ENCODE measurements around the gene MTRR. TPM values are rescaled to one million over a fixed set of nuclear protein-coding genes. Genes with fewer than 3 reads are reported as not detected.

The MTRR gene
- total RNA-seq, 2 donors from 2014 or later: 40.6 to 47.0 TPM

DNA sequence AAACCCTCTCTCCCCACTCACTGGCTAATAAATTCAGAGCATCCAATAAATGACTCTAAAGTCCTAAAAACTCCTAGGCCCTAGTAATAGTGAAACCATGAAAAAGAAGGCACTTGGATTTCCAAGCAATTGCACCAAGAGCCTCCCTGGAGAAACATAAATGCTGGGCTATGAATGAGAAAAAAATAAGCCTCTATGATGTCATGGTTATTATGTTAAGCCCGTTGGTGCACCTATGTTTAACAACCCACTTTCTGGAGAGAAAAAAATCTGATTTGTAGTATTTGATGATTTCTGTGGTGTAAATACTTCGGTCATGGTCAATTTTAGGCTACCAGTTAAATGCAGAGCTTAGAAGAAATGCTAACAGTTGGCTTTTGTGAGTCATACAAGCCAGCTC, 26.4 kb upstream of the MTRR start:
- no peaks in the 10 kb centered on the region for H3K9me3 ChIP-seq (ENCODE audit: control insufficient read depth, low read length)
- WGBS, 2 experiments (ENCODE audit: insufficient coverage in 1 of 2, insufficient read length in 1 of 2): 66 to 89% methylated on average over 2 of the region's 2 CpGs
- no peaks in the 10 kb centered on the region for H3K36me3 ChIP-seq (ENCODE audit: control insufficient read depth, insufficient read depth, low read length)
- no peak overlapping the region for H3K27ac ChIP-seq (ENCODE audit: low read depth, low read length)
- TF ChIP-seq, protein P1, sequence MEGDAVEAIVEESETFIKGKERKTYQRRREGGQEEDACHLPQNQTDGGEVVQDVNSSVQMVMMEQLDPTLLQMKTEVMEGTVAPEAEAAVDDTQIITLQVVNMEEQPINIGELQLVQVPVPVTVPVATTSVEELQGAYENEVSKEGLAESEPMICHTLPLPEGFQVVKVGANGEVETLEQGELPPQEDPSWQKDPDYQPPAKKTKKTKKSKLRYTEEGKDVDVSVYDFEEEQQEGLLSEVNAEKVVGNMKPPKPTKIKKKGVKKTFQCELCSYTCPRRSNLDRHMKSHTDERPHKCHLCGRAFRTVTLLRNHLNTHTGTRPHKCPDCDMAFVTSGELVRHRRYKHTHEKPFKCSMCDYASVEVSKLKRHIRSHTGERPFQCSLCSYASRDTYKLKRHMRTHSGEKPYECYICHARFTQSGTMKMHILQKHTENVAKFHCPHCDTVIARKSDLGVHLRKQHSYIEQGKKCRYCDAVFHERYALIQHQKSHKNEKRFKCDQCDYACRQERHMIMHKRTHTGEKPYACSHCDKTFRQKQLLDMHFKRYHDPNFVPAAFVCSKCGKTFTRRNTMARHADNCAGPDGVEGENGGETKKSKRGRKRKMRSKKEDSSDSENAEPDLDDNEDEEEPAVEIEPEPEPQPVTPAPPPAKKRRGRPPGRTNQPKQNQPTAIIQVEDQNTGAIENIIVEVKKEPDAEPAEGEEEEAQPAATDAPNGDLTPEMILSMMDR (conservative IDR thresholded peaks at IDR 0.05): no peak
- no peak overlapping the region for H3K4me3 ChIP-seq (ENCODE audit: low read length)
- no peak overlapping the region for H3K27ac Mint-ChIP-seq
- no peak for DNase-seq
- peaks cover 2% of the 10 kb centered on the region for H3K4me1 Mint-ChIP-seq
- H3K4me1 ChIP-seq (ENCODE audit: control insufficient read depth, insufficient read depth, low read length): no peaks in the 10 kb centered on the region
- H3K9ac ChIP-seq (ENCODE audit: extremely low read depth, low read length, poor library complexity, severe bottlenecking): no peak overlapping the region
- no peak overlapping the region for H3K4me3 Mint-ChIP-seq
- H3K27me3 ChIP-seq (ENCODE audit: control insufficient read depth, insufficient read depth, low read length, poor library complexity, severe bottlenecking): peaks cover 7% of the 10 kb centered on the region
- peaks cover 19% of the 10 kb centered on the region for H3K27me3 Mint-ChIP-seq (ENCODE audit: insufficient read depth)
- H3K36me3 Mint-ChIP-seq (ENCODE audit: low read depth): no peaks in the 10 kb centered on the region
- H3K9me3 Mint-ChIP-seq: no peaks in the 10 kb centered on the region

DNA sequence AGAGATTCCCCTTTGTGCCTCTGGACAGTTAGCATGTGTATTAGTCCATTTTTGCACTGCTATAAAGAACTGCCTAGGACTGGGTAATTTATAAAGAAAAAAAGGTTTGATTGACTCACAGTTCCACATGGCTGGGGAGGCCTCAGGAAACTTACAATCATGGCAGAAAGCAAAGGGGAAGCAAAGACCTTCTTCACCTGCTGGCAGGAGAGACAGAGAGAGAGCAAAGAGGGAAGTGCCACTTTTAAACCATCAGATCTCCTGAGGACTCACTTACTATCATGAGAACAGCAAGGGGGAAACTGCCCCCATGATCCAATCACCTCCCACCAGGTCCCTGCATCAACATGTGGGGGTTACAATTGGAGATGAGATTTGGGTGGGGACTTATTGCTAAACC, 24.0 kb upstream of the MTRR start:
- no peak overlapping the region for H3K27ac ChIP-seq (ENCODE audit: low read depth, low read length)
- TF ChIP-seq, protein P1 (conservative IDR thresholded peaks at IDR 0.05): no peak
- no peaks in the 10 kb centered on the region for H3K9me3 ChIP-seq (ENCODE audit: control insufficient read depth, low read length)
- H3K4me3 ChIP-seq (ENCODE audit: low read length): no peak overlapping the region
- H3K9me3 Mint-ChIP-seq: no peaks in the 10 kb centered on the region
- no peak overlapping the region for H3K27ac Mint-ChIP-seq
- H3K4me1 ChIP-seq (ENCODE audit: control insufficient read depth, insufficient read depth, low read length): no peaks in the 10 kb centered on the region
- H3K36me3 Mint-ChIP-seq (ENCODE audit: low read depth): no peaks in the 10 kb centered on the region
- no peak for DNase-seq
- H3K27me3 Mint-ChIP-seq (ENCODE audit: insufficient read depth): peaks cover 34% of the 10 kb centered on the region
- no peak overlapping the region for H3K9ac ChIP-seq (ENCODE audit: extremely low read depth, low read length, poor library complexity, severe bottlenecking)
- H3K4me1 Mint-ChIP-seq: peaks cover 5% of the 10 kb centered on the region
- no peaks in the 10 kb centered on the region for H3K36me3 ChIP-seq (ENCODE audit: control insufficient read depth, insufficient read depth, low read length)
- no peak overlapping the region for H3K4me3 Mint-ChIP-seq
- peaks cover 29% of the 10 kb centered on the region for H3K27me3 ChIP-seq (ENCODE audit: control insufficient read depth, insufficient read depth, low read length, poor library complexity, severe bottlenecking)

DNA sequence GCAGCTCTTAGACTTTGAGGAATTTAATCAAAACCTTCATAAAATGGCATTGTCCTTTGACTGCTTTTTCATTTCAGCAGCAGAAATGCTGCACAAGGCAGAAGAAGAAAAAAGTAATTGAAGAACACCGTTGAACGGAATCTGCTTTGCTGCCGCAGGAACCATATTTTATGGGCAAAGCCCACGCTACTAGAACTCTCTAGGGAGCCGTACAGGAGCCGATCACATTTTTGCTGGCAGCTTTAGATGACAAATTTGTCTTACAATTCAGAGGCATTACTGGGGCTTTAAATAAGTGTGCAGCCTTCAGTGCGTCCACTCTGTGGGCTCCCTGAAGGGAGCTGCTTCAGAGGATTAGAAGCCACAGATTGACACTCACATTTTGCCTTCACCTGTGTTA, 23.4 kb upstream of the MTRR start:
- Mint-ChIP-seq H3K4me1 (peaks cover 5% of the 10 kb centered on the region), H3K9me3 (no peaks in the 10 kb centered on the region), H3K36me3 (ENCODE audit: low read depth) (no peaks in the 10 kb centered on the region), H3K27ac (no peak overlapping the region), H3K4me3 (no peak overlapping the region), H3K27me3 (ENCODE audit: insufficient read depth) (peaks cover 34% of the 10 kb centered on the region)
- Histone ChIP-seq H3K9me3 (ENCODE audit: control insufficient read depth, low read length) (no peaks in the 10 kb centered on the region), H3K9ac (ENCODE audit: extremely low read depth, low read length, poor library complexity, severe bottlenecking) (no peak overlapping the region), H3K4me3 (ENCODE audit: low read length) (no peak overlapping the region), H3K27me3 (ENCODE audit: control insufficient read depth, insufficient read depth, low read length, poor library complexity, severe bottlenecking) (peaks cover 29% of the 10 kb centered on the region), H3K27ac (ENCODE audit: low read depth, low read length) (no peak overlapping the region), H3K36me3 (ENCODE audit: control insufficient read depth, insufficient read depth, low read length) (no peaks in the 10 kb centered on the region), H3K4me1 (ENCODE audit: control insufficient read depth, insufficient read depth, low read length) (no peaks in the 10 kb centered on the region)
- TF ChIP-seq, protein P1 (conservative IDR thresholded peaks at IDR 0.05): no peak
- DNase-seq: no peak
- 95% methylated on average over 7 of the region's 7 CpGs for WGBS, 2 experiments (ENCODE audit: insufficient coverage in 1 of 2, insufficient read length in 1 of 2)

All from endodermal cell (in vitro differentiated cells).